MCF 10A (cell line): Measurements from ENCODE around the gene EMILIN3. TPM values are rescaled to one million over a fixed set of nuclear protein-coding genes. Genes with fewer than 3 reads are reported as not detected.
A peak's percentile ranks its signal among the peaks of the same experiment; 100 is the strongest.
"Not testable (repeated sequence)": the region's sequence is repeated elsewhere in the genome, so short reads cannot be mapped to it uniquely, and the experiment has no call there.

Experiments
- BruUV-seq: library from RNA; stranded (reverse); fragments of 400-500 nt; replicated peaks from 2 replicates; lab custom pipeline; 2021; lab: Mats Ljungman, UMichigan
- CTCF ChIA-PET: fragments of 300-600 bp; sonication (Branson Sonifier 250); formaldehyde crosslinking; extraction: SDS; loops from one replicate; lab custom pipeline; 2021; ENCODE audit warnings: antibody characterized with exemption, inconsistent platforms; lab: Yijun Ruan, JAX
- POLR2A ChIA-PET: fragments of 300-600, 350-650 bp; sonication (Branson Sonifier 250); formaldehyde crosslinking; extraction: SDS; loops from one replicate; lab custom pipeline; 2020; ENCODE audit warnings: antibody characterized with exemption, inconsistent platforms; lab: Yijun Ruan, JAX
- DNase-seq: peaks from one replicate; pipeline ENCODE4 v3.0.0-alpha.2; 2018; ENCODE audit not compliant: unreplicated experiment
- H3K27ac Mint-ChIP-seq: one replicate; pipeline ENCODE4 v1.8.0; 2022; ENCODE audit warnings: mild to moderate bottlenecking, low read depth, mixed read lengths; ENCODE audit not compliant: unreplicated experiment
- H3K27me3 Mint-ChIP-seq: one replicate; pipeline ENCODE4 v1.8.0; 2022; ENCODE audit warnings: mixed read lengths; ENCODE audit not compliant: insufficient read depth, unreplicated experiment
- H3K36me3 Mint-ChIP-seq: one replicate; pipeline ENCODE4 v1.8.0; 2022; ENCODE audit warnings: mild to moderate bottlenecking, moderate library complexity, mixed read lengths; ENCODE audit not compliant: insufficient read depth, unreplicated experiment
- H3K4me1 Mint-ChIP-seq: one replicate; pipeline ENCODE4 v1.8.0; 2022; ENCODE audit warnings: mixed read lengths; ENCODE audit not compliant: insufficient read depth, unreplicated experiment
- H3K4me3 Mint-ChIP-seq: one replicate; pipeline ENCODE4 v1.8.0; 2022; ENCODE audit warnings: mild to moderate bottlenecking, moderate library complexity, mixed read lengths; ENCODE audit not compliant: unreplicated experiment
- H3K9me3 Mint-ChIP-seq: one replicate; pipeline ENCODE4 v1.8.0; 2022; ENCODE audit warnings: mixed read lengths; ENCODE audit not compliant: unreplicated experiment
- intact Hi-C: fragments of 100-400 bp; cut with micrococcal nuclease; formaldehyde crosslinking; loops from 2 replicates; pipeline ENCODE4 v1.14.1; 2022
- total RNA-seq: library from RNA; stranded (reverse); gene quantifications from 2 replicates; pipeline ENCODE4 v1.2.3, GENCODE V29; 2022
- TF ChIP-seq, protein P1 (sequence below): fragments of 200-600 bp; IDR thresholded peaks from one replicate; pipeline ENCODE4 v1.8.0; 2022; ENCODE audit warnings: antibody characterized with exemption, mild to moderate bottlenecking; ENCODE audit not compliant: unreplicated experiment

Gene EMILIN3
- total RNA-seq, 1 experiment from 2014 or later, result not detected

DNA sequence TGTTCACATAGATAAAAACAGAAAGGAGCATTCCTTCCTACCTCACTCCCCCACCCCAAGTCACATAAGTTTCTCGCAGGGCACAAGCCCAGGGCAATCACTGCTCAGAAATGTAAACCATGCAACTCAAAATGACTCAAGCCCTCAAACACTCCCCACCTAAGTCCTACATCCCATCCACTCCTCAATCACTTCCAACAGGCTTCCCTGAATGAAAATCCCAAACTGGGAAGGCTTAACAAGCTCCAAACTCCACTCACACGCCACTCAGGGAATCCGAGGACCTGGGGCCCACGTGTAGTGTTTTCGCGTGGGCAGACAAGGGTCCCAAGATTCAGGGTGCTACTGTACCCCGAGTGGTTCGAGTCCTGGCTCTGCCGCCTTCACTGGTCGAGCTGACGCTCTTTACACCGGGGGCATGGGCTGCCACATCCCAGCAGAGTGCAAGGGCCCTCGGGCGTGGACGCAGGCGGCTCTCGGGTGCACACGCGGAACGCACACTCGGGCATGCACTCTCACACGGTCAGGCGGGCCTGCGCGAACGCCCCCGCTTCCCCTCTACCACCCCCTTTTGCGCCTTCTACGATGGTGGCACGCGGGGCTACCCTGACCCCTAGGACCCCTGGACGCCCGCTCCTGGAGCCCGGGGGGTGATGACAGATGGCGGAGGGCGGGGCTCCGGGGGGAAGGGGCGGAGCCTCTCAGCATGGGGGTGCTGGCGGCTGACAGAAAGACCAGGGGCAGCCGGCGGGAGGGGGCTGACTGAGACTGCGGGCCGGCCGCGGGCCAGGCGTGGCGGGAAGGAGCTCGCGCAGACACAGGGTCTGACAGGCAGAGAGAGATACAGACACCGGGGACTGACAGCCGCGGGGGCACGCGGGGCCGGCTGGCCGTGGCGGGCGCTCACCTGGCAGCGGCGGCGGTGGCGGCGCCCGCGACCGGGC is 49.7 kb downstream of the EMILIN3 start:
- POLR2A ChIA-PET, result interaction anchor here (0.5 to 3.1 kb wide), 20 partner anchors 9 to 184 kb away, joined by 3 to 21 read pairs (median 4); partner anchors contain the start of genes LPIN3 and PLCG1
- Mint-ChIP-seq H3K36me3 (peaks cover 1% of the 10 kb centered on the region), H3K4me1 (peaks cover 26% of the 10 kb centered on the region), H3K27me3 (no peaks in the 10 kb centered on the region), H3K9me3 (no peaks in the 10 kb centered on the region), H3K27ac (peak overlapping the region; percentile 63), H3K4me3 (peak overlapping the region; percentile 99)
- intact Hi-C loops, result loop anchor here (2.0 to 10.0 kb wide), 3 partner anchors 70 to 182 kb away; partner anchors contain the start of gene PLCG1
- TF ChIP-seq, protein P1, sequence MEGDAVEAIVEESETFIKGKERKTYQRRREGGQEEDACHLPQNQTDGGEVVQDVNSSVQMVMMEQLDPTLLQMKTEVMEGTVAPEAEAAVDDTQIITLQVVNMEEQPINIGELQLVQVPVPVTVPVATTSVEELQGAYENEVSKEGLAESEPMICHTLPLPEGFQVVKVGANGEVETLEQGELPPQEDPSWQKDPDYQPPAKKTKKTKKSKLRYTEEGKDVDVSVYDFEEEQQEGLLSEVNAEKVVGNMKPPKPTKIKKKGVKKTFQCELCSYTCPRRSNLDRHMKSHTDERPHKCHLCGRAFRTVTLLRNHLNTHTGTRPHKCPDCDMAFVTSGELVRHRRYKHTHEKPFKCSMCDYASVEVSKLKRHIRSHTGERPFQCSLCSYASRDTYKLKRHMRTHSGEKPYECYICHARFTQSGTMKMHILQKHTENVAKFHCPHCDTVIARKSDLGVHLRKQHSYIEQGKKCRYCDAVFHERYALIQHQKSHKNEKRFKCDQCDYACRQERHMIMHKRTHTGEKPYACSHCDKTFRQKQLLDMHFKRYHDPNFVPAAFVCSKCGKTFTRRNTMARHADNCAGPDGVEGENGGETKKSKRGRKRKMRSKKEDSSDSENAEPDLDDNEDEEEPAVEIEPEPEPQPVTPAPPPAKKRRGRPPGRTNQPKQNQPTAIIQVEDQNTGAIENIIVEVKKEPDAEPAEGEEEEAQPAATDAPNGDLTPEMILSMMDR, result no peak
- CTCF ChIA-PET, result interaction anchor here (0.6 to 1.6 kb wide), 12 partner anchors 10 to 183 kb away, joined by 3 to 5 read pairs (median 3); partner anchors contain the start of gene LPIN3
- peak; percentile 63 for DNase-seq
- no TSS peak for BruUV-seq

- ChIA-PET CTCF (interaction anchor here (0.6 to 1.6 kb wide), 9 partner anchors 10 to 182 kb away, joined by 3 to 5 read pairs (median 3); partner anchors contain the start of gene LPIN3), POLR2A (interaction anchor here (0.6 to 3.1 kb wide), 15 partner anchors 8 to 138 kb away, joined by 3 to 21 read pairs (median 4); partner anchors contain the start of gene LPIN3)
- Mint-ChIP-seq H3K27me3 (no peaks in the 10 kb centered on the region), H3K36me3 (peaks cover 6% of the 10 kb centered on the region), H3K4me1 (peaks cover 22% of the 10 kb centered on the region), H3K9me3 (no peaks in the 10 kb centered on the region), H3K4me3 (peak overlapping the region; percentile 99), H3K27ac (peak overlapping the region; percentile 63)
- DNase-seq, result no peak
- intact Hi-C loops, result loop anchor here (2.0 to 10.0 kb wide), 3 partner anchors 69 to 181 kb away; partner anchors contain the start of gene PLCG1
- BruUV-seq, result TSS peak; percentile 65
- TF ChIP-seq, protein P1, result no peak
These were observed 50.6 kb downstream of the EMILIN3 start for GRCh38 chr20:41316051-41316450.

DNA sequence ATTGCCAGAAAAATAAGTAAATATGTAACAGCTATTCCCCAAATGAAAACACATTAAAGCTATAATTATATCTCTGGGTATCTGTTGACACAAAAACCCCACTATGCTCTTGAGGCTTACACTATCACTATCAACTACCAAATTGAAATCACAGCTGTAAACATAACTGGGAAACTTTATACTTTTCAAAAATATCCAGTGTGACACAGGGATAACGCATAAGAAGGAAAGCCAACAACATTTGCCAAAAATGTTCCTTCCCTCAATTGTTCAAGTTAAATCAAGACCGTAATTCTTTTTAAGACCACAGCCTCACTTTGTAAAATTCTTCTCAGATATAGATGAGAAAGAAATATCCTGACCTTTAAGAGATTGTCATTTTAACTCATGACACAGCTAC is 52.2 kb downstream of the EMILIN3 start:
- Mint-ChIP-seq H3K9me3 (no peaks in the 10 kb centered on the region), H3K27ac (no peak overlapping the region), H3K27me3 (no peaks in the 10 kb centered on the region), H3K4me1 (peaks cover 33% of the 10 kb centered on the region), H3K36me3 (peaks cover 6% of the 10 kb centered on the region), H3K4me3 (no peak overlapping the region)
- ChIA-PET CTCF (interaction anchor here (0.6 to 1.3 kb wide), 2 partner anchors 25 to 89 kb away, joined by 3 read pairs; no protein-coding TSS in a partner anchor), POLR2A (interaction anchor here (0.9 to 2.1 kb wide), 2 partner anchors 22 to 26 kb away, joined by 3 to 8 read pairs; partner anchors contain the start of gene LPIN3)
- DNase-seq, result no peak
- TF ChIP-seq, protein P1, result no peak
- no TSS peak for BruUV-seq
- intact Hi-C loops, result loop anchor here (10.0 kb wide), 1 partner anchor 180 kb away; the partner anchor contains the start of gene PLCG1

DNA sequence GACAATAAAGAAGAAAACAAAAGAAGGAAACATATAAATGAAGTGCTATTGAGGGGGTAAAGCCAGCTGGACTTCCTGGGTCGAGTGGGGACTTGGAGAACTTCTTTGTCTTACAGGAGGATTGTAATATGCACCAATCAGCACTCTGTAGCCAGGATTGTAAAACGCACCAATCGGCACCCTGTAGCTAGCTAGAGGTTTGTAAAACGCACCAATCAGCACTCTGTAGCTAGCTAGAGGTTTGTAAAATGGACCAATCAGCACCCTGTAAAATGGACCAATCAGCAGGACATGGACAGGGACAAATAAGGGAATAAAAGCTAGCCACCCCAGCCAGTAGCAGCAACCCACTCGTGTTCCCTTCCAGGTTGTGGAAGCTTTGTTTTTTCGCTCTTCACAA is 54.6 kb downstream of the EMILIN3 start:
- not testable (repeated sequence) for DNase-seq, H3K27me3 Mint-ChIP-seq, H3K36me3 Mint-ChIP-seq, BruUV-seq, H3K9me3 Mint-ChIP-seq, H3K4me3 Mint-ChIP-seq, H3K27ac Mint-ChIP-seq
- CTCF ChIA-PET, result interaction anchor here (0.6 to 2.4 kb wide), 10 partner anchors 18 to 349 kb away, joined by 3 to 18 read pairs (median 4); partner anchors contain the start of gene LPIN3
- POLR2A ChIA-PET, result interaction anchor here (1.1 to 1.7 kb wide), 6 partner anchors 10 to 79 kb away, joined by 3 to 4 read pairs (median 3); partner anchors contain the start of gene LPIN3
- intact Hi-C loops, result loop anchor here (10.0 kb wide), 1 partner anchor 177 kb away; the partner anchor contains the start of gene PLCG1
- peaks cover 40% of the 10 kb centered on the region for H3K4me1 Mint-ChIP-seq

Other genes with a start within 250 kb of the EMILIN3 start
- 33.2 and 48.1 TPM in 2 replicates for gene PLCG1, start 229.3 kb downstream of the EMILIN3 start, total RNA-seq
- gene ZHX3, start 49.1 kb downstream of the EMILIN3 start, total RNA-seq, result 23.8 and 34.1 TPM in 2 replicates
- 16.5 and 18.9 TPM in 2 replicates for gene LPIN3, start 26.0 kb downstream of the EMILIN3 start, total RNA-seq